ENCODE data around the gene SH3GL1.

The SH3GL1 gene

DNA sequence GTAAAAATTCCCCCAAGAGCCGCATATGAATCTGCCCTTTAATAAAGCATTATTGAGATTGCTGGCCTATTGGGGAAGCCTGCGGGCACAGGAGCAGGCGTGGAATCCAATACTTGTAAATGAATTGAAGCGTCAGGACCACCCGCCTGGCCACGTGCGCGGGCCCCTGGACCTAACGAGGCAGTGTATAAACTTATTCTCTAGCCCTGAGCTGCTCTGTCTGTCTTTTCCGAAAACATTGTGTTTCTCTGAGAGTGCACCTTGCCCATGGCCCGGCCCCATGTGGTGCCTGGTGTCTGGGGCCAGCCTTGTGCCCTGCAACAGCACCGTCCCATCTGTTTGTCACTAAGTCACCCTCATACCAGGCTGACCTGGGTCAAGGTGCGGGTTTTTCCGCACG lies 42.8 kb upstream of the SH3GL1 start:
- no peak overlapping the region for H3K9ac ChIP-seq (ENCODE audit: low read depth, low read length)
- peaks cover 53% of the 10 kb centered on the region for H3K36me3 ChIP-seq (ENCODE audit: insufficient read depth, low read length)
- no peaks in the 10 kb centered on the region for H3K4me1 ChIP-seq (ENCODE audit: control insufficient read depth, insufficient read depth, low read length)
- H3K4me2 ChIP-seq (ENCODE audit: low read length): no peak overlapping the region
- H3K4me3 ChIP-seq (ENCODE audit: low read length): no peak overlapping the region
- H3K27me3 ChIP-seq (ENCODE audit: control insufficient read depth, insufficient read depth, low read length): no peaks in the 10 kb centered on the region
- no peaks in the 10 kb centered on the region for H3K9me3 ChIP-seq (replicated peaks; ENCODE audit: low read length)

DNA sequence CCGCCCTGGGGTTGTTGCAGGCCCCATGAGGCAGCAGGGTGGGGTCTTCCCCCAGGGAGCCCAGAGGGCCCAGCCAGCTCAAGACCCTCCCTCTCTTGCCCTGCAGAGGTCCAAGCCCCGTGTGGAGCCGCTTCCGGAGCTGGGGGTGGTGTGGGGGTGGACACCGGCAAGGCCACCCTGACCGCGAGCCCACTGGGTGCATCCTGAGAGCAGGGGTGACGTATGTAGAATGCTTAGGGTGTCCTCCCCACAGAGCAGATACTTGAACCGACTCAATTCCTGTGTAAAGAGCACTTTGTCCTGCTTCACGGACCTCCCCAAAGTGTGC lies 42.4 kb upstream of the SH3GL1 start:
- Histone ChIP-seq H3K4me3 (ENCODE audit: low read length) (no peak overlapping the region), H3K4me2 (ENCODE audit: low read length) (no peak overlapping the region)

DNA sequence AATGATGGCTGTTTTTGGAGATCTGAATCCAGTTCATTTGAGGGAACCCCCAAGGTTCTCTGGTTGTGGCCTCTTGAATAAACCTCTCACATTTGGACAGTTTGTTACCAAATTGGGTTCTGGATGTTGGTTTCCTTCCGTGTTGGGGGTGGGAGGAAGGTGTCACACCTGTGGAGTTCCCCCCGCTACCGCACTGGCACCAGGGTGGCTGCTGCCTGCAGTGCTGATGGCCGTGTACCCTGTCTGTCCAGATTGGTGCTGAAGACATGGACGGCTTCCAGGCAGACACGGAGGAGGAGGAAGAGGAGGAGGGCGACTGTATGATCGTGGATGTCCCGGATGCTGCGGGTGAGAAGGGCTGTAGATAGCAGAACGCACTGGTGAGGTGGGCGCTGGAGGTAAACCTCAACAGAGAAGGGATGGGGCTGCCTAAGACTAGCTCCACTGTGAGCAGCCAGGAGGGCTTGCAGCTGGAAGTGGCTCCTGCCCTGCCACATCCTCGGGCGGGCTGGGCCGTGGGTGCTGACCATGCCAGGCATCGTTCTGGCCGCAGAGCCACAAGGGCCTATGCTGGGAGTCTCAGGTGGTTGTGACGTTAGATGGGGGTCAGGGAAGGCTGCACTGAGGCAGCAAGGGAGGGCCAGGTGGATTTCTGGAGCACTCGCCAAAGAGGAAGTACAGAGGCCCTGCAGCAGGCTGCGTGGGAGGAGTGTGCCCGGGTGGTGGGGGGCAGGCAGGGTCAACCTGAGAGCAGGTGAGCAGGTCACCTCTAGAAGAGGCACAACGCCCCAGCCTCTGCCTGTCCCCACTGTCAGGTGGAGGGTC lies 41.9 kb upstream of the SH3GL1 start:
- H3K4me2 ChIP-seq (ENCODE audit: low read length): no peak overlapping the region
- H3K27me3 ChIP-seq (ENCODE audit: control insufficient read depth, insufficient read depth, low read length): no peaks in the 10 kb centered on the region
- no peak overlapping the region for H3K4me3 ChIP-seq (ENCODE audit: low read length)
- H3K9ac ChIP-seq (ENCODE audit: low read depth, low read length): no peak overlapping the region
- peaks cover 44% of the 10 kb centered on the region for H3K36me3 ChIP-seq (ENCODE audit: insufficient read depth, low read length)
- H3K4me1 ChIP-seq (ENCODE audit: control insufficient read depth, insufficient read depth, low read length): no peaks in the 10 kb centered on the region
- no peaks in the 10 kb centered on the region for H3K9me3 ChIP-seq (replicated peaks; ENCODE audit: low read length)

More for the DNA sequence above, 42.4 kb upstream of the SH3GL1 start:
- no peaks in the 10 kb centered on the region for H3K27me3 ChIP-seq (ENCODE audit: control insufficient read depth, insufficient read depth, low read length)
- no peaks in the 10 kb centered on the region for H3K9me3 ChIP-seq (replicated peaks; ENCODE audit: low read length)
- peaks cover 49% of the 10 kb centered on the region for H3K36me3 ChIP-seq (ENCODE audit: insufficient read depth, low read length)
- H3K9ac ChIP-seq (ENCODE audit: low read depth, low read length): no peak overlapping the region
- H3K4me1 ChIP-seq (ENCODE audit: control insufficient read depth, insufficient read depth, low read length): no peaks in the 10 kb centered on the region

DNA sequence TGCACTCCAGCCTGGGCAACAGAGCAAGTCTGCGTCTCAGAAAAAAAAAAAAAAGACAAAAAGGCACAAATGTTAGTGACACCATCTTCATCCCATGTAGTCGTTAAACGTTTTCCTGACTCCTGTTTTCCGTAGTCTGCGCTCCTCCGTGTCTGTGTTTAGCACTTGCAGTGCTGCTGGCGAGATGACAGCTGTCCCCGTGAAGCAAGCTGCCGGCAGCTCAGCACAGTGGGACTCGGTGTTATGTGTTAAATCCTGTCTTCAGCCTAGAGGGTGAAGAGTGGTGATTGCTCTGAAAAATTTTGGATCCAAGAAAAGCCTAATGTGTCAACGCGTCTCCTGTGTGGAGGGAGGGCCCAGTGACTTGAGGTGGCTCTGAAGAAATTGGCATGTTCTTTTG lies 38.9 kb upstream of the SH3GL1 start:
- H3K27me3 ChIP-seq (ENCODE audit: control insufficient read depth, insufficient read depth, low read length): no peaks in the 10 kb centered on the region
- no peak overlapping the region for H3K4me2 ChIP-seq (ENCODE audit: low read length)
- H3K4me3 ChIP-seq (ENCODE audit: low read length): no peak overlapping the region
- no peaks in the 10 kb centered on the region for H3K4me1 ChIP-seq (ENCODE audit: control insufficient read depth, insufficient read depth, low read length)
- peaks cover 20% of the 10 kb centered on the region for H3K36me3 ChIP-seq (ENCODE audit: insufficient read depth, low read length)
- H3K9ac ChIP-seq (ENCODE audit: low read depth, low read length): no peak overlapping the region
- H3K9me3 ChIP-seq (replicated peaks; ENCODE audit: low read length): no peaks in the 10 kb centered on the region

DNA sequence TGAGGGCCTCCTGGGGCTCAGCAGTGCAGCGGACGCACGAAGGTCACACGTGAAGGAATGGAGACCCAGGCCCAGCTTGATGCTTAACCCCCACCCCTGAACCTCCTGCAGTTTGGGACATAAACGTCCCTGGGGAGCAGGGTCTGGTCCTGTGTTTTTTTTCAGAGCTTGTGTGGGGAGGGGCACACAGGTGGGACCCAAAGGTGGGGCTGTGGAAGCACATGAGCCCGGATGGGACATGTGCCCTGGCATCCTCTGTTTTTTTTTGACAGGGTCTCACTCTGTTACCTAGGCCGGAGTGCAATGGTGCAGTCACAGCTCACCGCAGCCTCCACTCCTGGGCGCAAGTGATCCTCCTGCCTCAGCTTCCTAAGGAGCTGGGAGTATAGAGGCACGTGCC lies 36.8 kb upstream of the SH3GL1 start:
- no peak overlapping the region for H3K4me3 ChIP-seq (ENCODE audit: low read length)

DNA sequence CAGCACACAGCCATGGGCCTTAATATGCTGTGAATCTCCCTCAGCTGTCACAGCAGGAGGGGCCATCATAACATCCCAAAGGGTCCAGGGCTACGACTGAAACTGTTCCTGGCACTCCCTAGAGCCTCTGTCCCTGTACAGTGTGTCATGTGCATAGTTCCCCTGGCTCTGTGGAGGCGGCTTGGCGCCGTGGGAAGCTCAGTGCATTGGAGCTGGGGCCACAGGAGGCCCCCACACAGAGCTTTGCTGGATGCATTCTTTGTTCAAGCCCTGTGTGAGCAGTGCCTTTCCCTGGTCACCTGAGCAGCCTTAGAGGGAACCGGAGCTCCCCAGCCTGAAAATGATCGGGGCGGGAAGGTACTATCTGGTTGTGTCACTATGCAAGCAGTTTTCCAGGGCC lies 35.9 kb upstream of the SH3GL1 start:
- Histone ChIP-seq H3K4me2 (ENCODE audit: low read length) (no peak overlapping the region), H3K9me3 (replicated peaks; ENCODE audit: low read length) (no peaks in the 10 kb centered on the region), H3K4me3 (ENCODE audit: low read length) (no peak overlapping the region), H3K27me3 (ENCODE audit: control insufficient read depth, insufficient read depth, low read length) (no peaks in the 10 kb centered on the region), H3K9ac (ENCODE audit: low read depth, low read length) (no peak overlapping the region), H3K36me3 (ENCODE audit: insufficient read depth, low read length) (peaks cover 30% of the 10 kb centered on the region), H3K4me1 (ENCODE audit: control insufficient read depth, insufficient read depth, low read length) (no peaks in the 10 kb centered on the region)

More for the DNA sequence above, 36.8 kb upstream of the SH3GL1 start:
- Histone ChIP-seq H3K9me3 (replicated peaks; ENCODE audit: low read length) (no peaks in the 10 kb centered on the region), H3K36me3 (ENCODE audit: insufficient read depth, low read length) (peaks cover 22% of the 10 kb centered on the region), H3K27me3 (ENCODE audit: control insufficient read depth, insufficient read depth, low read length) (no peaks in the 10 kb centered on the region), H3K9ac (ENCODE audit: low read depth, low read length) (no peak overlapping the region), H3K4me1 (ENCODE audit: control insufficient read depth, insufficient read depth, low read length) (no peaks in the 10 kb centered on the region), H3K4me2 (ENCODE audit: low read length) (no peak overlapping the region)

DNA sequence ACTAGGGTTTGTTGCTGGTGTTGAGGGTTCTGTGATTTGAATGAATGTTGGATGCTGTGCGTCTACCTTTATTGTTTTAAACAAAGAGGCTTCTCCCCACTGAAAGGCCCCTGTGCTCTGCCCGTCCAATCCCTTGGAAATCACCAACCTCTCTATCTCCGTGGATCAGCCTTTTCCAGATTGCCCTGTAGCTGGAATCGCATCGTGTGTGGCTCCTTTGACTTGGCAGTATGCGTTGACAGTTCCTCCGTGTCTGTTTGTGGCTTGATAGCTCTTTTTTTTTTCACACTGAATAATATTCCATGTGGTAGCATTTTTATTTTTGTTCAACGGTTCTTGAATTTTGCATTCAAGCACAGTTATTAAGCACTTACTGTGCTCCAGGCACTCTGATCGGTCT lies 34.0 kb upstream of the SH3GL1 start:
- H3K9ac ChIP-seq (ENCODE audit: low read depth, low read length): no peak overlapping the region
- no peak overlapping the region for H3K4me2 ChIP-seq (ENCODE audit: low read length)
- no peaks in the 10 kb centered on the region for H3K9me3 ChIP-seq (replicated peaks; ENCODE audit: low read length)
- no peaks in the 10 kb centered on the region for H3K27me3 ChIP-seq (ENCODE audit: control insufficient read depth, insufficient read depth, low read length)
- H3K4me3 ChIP-seq (ENCODE audit: low read length): no peak overlapping the region
- H3K4me1 ChIP-seq (ENCODE audit: control insufficient read depth, insufficient read depth, low read length): no peaks in the 10 kb centered on the region
- H3K36me3 ChIP-seq (ENCODE audit: insufficient read depth, low read length): peaks cover 36% of the 10 kb centered on the region

DNA sequence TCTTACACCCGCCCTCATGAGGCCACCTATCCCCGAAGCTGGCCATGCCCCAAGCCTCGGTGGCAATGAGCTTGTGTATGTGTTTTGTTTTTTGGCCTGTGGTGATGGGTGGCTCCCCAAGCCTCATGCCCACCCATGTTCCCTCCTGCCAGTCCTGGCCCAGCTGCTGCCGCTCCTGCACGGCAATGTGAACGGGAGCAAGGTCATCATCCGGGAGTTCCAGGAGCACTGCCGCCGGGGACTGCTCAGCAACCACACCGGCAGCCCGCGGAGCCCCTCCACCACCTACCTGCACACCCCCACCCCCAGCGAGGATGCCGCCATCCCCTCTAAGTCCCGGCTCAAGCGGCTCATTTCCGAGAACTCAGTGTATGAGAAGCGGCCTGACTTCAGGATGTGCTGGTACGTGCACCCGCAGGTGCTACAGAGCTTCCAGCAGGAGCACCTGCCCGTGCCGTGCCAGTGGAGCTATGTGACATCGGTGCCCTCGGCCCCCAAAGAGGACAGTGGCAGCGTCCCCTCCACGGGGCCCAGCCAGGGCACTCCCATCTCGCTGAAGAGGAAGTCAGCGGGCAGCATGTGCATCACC lies 32.7 kb upstream of the SH3GL1 start:
- H3K36me3 ChIP-seq (ENCODE audit: insufficient read depth, low read length): peaks cover 43% of the 10 kb centered on the region

DNA sequence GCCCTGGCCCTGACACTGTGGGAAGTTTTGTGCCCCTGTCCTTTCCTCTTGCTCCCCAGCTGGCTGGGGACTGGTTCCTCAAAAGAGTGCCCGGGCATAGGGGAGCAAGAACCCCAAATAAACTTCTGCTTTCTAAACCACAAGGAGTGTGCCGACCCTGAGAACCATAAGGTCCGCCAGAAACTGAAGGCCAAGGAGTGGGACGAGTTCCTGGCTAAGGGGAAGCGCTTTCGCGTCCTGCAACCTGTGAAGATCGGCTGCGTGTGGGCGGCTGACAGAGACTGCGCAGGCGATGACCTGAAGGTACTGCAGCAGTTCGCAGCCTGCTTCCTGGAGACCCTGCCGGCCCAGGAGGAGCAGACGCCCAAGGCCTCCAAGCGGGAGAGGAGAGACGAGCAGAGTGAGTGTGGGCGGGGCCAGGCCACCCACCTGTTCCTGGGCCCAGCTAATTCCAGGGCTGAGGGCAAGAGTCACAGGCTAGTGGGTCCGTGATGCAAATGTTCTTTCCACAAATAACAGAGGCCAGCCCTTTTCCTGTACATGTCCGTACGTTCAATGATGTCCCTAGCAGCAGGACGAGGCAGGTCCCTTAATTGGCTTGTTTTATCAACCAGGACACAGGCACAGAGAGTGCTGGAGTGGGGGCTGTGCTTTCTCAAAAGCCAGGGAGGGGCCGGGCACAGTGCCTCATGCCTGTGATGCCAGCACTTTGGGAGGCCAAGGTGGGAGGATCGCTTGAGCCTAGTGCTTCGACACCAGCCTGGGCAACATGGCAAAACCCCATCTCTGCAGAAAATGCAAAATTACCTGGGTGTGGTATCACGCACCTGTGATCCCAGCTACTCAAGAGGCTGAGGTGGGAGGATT lies 31.7 kb upstream of the SH3GL1 start:
- Histone ChIP-seq H3K4me3 (ENCODE audit: low read length) (no peak overlapping the region), H3K9me3 (replicated peaks; ENCODE audit: low read length) (no peaks in the 10 kb centered on the region), H3K27me3 (ENCODE audit: control insufficient read depth, insufficient read depth, low read length) (no peaks in the 10 kb centered on the region), H3K9ac (ENCODE audit: low read depth, low read length) (no peak overlapping the region), H3K4me2 (ENCODE audit: low read length) (no peak overlapping the region), H3K36me3 (ENCODE audit: insufficient read depth, low read length) (peaks cover 43% of the 10 kb centered on the region), H3K4me1 (ENCODE audit: control insufficient read depth, insufficient read depth, low read length) (no peaks in the 10 kb centered on the region)

More for the DNA sequence above, 32.7 kb upstream of the SH3GL1 start:
- H3K9ac ChIP-seq (ENCODE audit: low read depth, low read length): no peak overlapping the region
- H3K9me3 ChIP-seq (replicated peaks; ENCODE audit: low read length): no peaks in the 10 kb centered on the region
- H3K4me3 ChIP-seq (ENCODE audit: low read length): no peak overlapping the region
- no peaks in the 10 kb centered on the region for H3K4me1 ChIP-seq (ENCODE audit: control insufficient read depth, insufficient read depth, low read length)
- no peaks in the 10 kb centered on the region for H3K27me3 ChIP-seq (ENCODE audit: control insufficient read depth, insufficient read depth, low read length)
- no peak overlapping the region for H3K4me2 ChIP-seq (ENCODE audit: low read length)

DNA sequence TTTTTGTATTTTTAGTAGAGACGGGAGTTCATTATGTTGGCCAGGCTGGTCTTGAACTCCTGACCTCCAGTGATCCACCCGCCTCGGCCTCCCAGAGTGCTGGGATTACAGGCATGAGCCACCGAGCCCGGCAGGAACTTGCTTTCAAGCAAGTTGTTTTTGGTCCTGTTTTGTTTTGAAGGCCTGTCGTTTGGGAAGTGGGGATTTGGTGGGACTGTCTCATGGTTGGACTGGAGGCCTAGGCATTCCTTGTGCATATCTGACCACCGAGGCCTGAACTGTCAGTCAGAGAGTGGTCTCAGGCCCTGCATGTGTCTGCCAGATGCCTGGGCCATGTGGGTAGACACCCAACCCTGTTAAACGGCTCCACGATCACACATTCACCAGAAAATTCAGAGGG lies 30.9 kb upstream of the SH3GL1 start:
- H3K4me3 ChIP-seq (ENCODE audit: low read length): no peak overlapping the region
- no peaks in the 10 kb centered on the region for H3K27me3 ChIP-seq (ENCODE audit: control insufficient read depth, insufficient read depth, low read length)
- no peaks in the 10 kb centered on the region for H3K4me1 ChIP-seq (ENCODE audit: control insufficient read depth, insufficient read depth, low read length)
- H3K4me2 ChIP-seq (ENCODE audit: low read length): no peak overlapping the region
- H3K9ac ChIP-seq (ENCODE audit: low read depth, low read length): no peak overlapping the region
- peaks cover 39% of the 10 kb centered on the region for H3K36me3 ChIP-seq (ENCODE audit: insufficient read depth, low read length)
- no peaks in the 10 kb centered on the region for H3K9me3 ChIP-seq (replicated peaks; ENCODE audit: low read length)

DNA sequence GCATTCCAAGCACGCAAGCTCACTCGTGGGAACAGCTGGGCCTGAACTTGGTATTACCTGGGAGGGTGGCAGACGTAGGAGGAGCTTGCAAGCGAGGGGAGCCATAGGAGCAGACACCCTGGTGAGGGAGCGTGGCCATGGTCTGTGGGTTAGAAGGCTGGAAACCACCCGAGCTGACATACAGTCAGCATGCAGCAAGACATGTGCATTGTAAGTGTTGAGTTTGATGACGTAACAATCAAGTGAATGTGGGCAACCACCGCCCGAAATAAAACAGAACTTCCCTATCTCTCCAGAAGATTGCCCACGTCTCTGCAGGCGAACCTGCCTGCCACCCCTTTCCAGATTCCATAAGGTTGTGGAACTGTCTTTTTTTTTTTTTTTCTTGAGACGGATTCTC lies 30.4 kb upstream of the SH3GL1 start:
- Histone ChIP-seq H3K36me3 (ENCODE audit: insufficient read depth, low read length) (peaks cover 39% of the 10 kb centered on the region), H3K4me3 (ENCODE audit: low read length) (no peak overlapping the region), H3K9ac (ENCODE audit: low read depth, low read length) (no peak overlapping the region), H3K9me3 (replicated peaks; ENCODE audit: low read length) (no peaks in the 10 kb centered on the region), H3K27me3 (ENCODE audit: control insufficient read depth, insufficient read depth, low read length) (no peaks in the 10 kb centered on the region), H3K4me1 (ENCODE audit: control insufficient read depth, insufficient read depth, low read length) (no peaks in the 10 kb centered on the region), H3K4me2 (ENCODE audit: low read length) (no peak overlapping the region)
